GM21526 (cell line): Measurements from ENCODE around the gene NAV3.
"Not testable (repeated sequence)": the region's sequence is repeated elsewhere in the genome, so short reads cannot be mapped to it uniquely, and the experiment has no call there.

Experiments used
- ATAC-seq: cut with Tn5 transposase; IDR thresholded peaks from one replicate; pipeline ENCODE4 v1.9.1; 2021; ENCODE audit warnings: moderate library complexity; ENCODE audit not compliant: unreplicated experiment, low FRiP score

The NAV3 gene

GRCh38 chr12:78232756-78233155, 402.1 kb downstream of the NAV3 start:
- ATAC-seq: no peak

- ATAC-seq: no peak
Measured at GRCh38 chr12:78236264-78236663, 405.6 kb downstream of the NAV3 start.

- ATAC-seq: no peak
Measured at GRCh38 chr12:78239544-78239943, 408.9 kb downstream of the NAV3 start.

- ATAC-seq: no peak
Measured at GRCh38 chr12:78240827-78241226, 410.1 kb downstream of the NAV3 start.

- ATAC-seq: no peak
Measured at GRCh38 chr12:78241446-78241845, 410.8 kb downstream of the NAV3 start.

- no peak for ATAC-seq
Measured at GRCh38 chr12:78244916-78245507, 414.3 kb downstream of the NAV3 start.

GRCh38 chr12:78248321-78248720, 417.6 kb downstream of the NAV3 start:
- ATAC-seq: no peak

GRCh38 chr12:78249578-78249977, 418.9 kb downstream of the NAV3 start:
- no peak for ATAC-seq

- not testable (repeated sequence) for ATAC-seq
Measured at GRCh38 chr12:78257662-78258061, 427.0 kb downstream of the NAV3 start.

GRCh38 chr12:78260976-78261375, 430.3 kb downstream of the NAV3 start:
- ATAC-seq: no peak

- ATAC-seq: no peak
Measured at GRCh38 chr12:78261901-78262300, 431.2 kb downstream of the NAV3 start.
